Liver (tissue), 9 donors: ENCODE data around the gene PCDH15. TPM values are rescaled to one million over a fixed set of nuclear protein-coding genes. Genes with fewer than 3 reads are reported as not detected.

Source experiments
- DNase-seq: peaks from one replicate; pipeline ENCODE4 v3.0.0-alpha.2; 2017; ENCODE audit warnings: low spot score
- H3K27ac ChIP-seq, 2 donors: one replicate each; pipeline ENCODE4 v1.7.0; 2013; ENCODE audit warnings: inconsistent platforms in 2 of 2, low read length in 2 of 2, control low read depth in 1 of 2, low read depth in 1 of 2, mild to moderate bottlenecking in 1 of 2
- H3K27me3 ChIP-seq, 4 donors: one replicate each; pipeline versions ENCODE4 v1.6.1 to v1.7.0; 2013; ENCODE audit warnings: low read length in 3 of 4, inconsistent platforms in 1 of 4, mild to moderate bottlenecking in 1 of 4, moderate library complexity in 1 of 4; ENCODE audit not compliant: control insufficient read depth in 4 of 4, insufficient read depth in 4 of 4
- H3K36me3 ChIP-seq, 4 donors: one replicate each; pipeline versions ENCODE4 v1.6.1 to v1.7.0; 2013; ENCODE audit warnings: low read length in 3 of 4, mild to moderate bottlenecking in 3 of 4, low read depth in 1 of 4, moderate library complexity in 1 of 4; ENCODE audit not compliant: control insufficient read depth in 4 of 4, insufficient read depth in 3 of 4
- H3K4me1 ChIP-seq, 4 donors: one replicate each; pipeline versions ENCODE4 v1.6.1 to v1.7.0; 2013; ENCODE audit warnings: low read length in 3 of 4, mild to moderate bottlenecking in 3 of 4, moderate library complexity in 1 of 4; ENCODE audit not compliant: control insufficient read depth in 4 of 4, insufficient read depth in 4 of 4
- H3K4me3 ChIP-seq, 3 donors: one replicate each; pipeline versions ENCODE4 v1.6.1 to v1.7.0; 2013; ENCODE audit warnings: low read length in 3 of 3, control low read depth in 1 of 3, low read depth in 1 of 3, mild to moderate bottlenecking in 1 of 3
- H3K9ac ChIP-seq, 2 donors: one replicate each; pipeline ENCODE4 v1.7.0; 2013; ENCODE audit warnings: low read length in 2 of 2, mild to moderate bottlenecking in 2 of 2, moderate library complexity in 2 of 2, control low read depth in 1 of 2, low read depth in 1 of 2
- H3K9me3 ChIP-seq, 4 donors: one replicate each; pipeline versions ENCODE4 v1.6.1 to v1.7.0; 2013; ENCODE audit warnings: low read length in 3 of 4; ENCODE audit not compliant: control insufficient read depth in 4 of 4
- EGR1 ChIP-seq, 2 donors: IDR thresholded peaks; 2 replicates each; pipeline ENCODE4 v1.6.1; 2016 to 2018; ENCODE audit warnings: antibody characterized with exemption in 2 of 2, low read depth in 2 of 2
- FOXA1 ChIP-seq: IDR thresholded peaks from 2 replicates; pipeline ENCODE4 v1.6.1; 2016; ENCODE audit warnings: antibody characterized with exemption
- FOXA2 ChIP-seq: IDR thresholded peaks from 2 replicates; pipeline ENCODE4 v1.6.1; 2016; ENCODE audit warnings: antibody characterized with exemption
- GABPA ChIP-seq, 2 donors: IDR thresholded peaks in 1 of 2; conservative IDR thresholded peaks in 1 of 2; 2 replicates each; pipeline ENCODE4 v1.6.1; 2016; ENCODE audit warnings: antibody characterized with exemption in 2 of 2, mild to moderate bottlenecking in 1 of 2, moderate library complexity in 1 of 2
- HNF4G ChIP-seq: IDR thresholded peaks from 2 replicates; pipeline ENCODE4 v1.6.1; 2016; ENCODE audit warnings: antibody characterized with exemption
- JUND ChIP-seq, 2 donors: IDR thresholded peaks; 2 replicates each; pipeline ENCODE4 v1.6.1; 2016; ENCODE audit warnings: antibody characterized with exemption in 2 of 2
- MAX ChIP-seq: IDR thresholded peaks from 2 replicates; pipeline ENCODE4 v1.6.1; 2016; ENCODE audit warnings: antibody characterized with exemption
- NR2F2 ChIP-seq: IDR thresholded peaks from 2 replicates; pipeline ENCODE4 v1.6.1; 2016; ENCODE audit warnings: antibody characterized with exemption
- RAD21 ChIP-seq, 2 donors: IDR thresholded peaks; 2 replicates each; pipeline ENCODE4 v1.6.1; 2016; ENCODE audit warnings: antibody characterized with exemption in 2 of 2, mild to moderate bottlenecking in 2 of 2
- TAF1 ChIP-seq: conservative IDR thresholded peaks from 2 replicates; pipeline ENCODE4 v1.6.1; 2016; ENCODE audit warnings: antibody characterized with exemption, mild to moderate bottlenecking
- ZBTB33 ChIP-seq: IDR thresholded peaks from 2 replicates; pipeline ENCODE4 v1.6.1; 2016; ENCODE audit warnings: antibody characterized with exemption
- WGBS: extraction: QIAGEN DNeasy Blood & Tissue Kit; methylation state at CpG from one replicate; pipeline ENCODE4 v1.1.7; 2013; 5-methylcytosine and 5-hydroxymethylcytosine counted together
- polyA plus RNA-seq, 2 donors: library from polyadenylated mRNA; stranded (reverse) in 1 of 2; unstranded in 1 of 2; fragments of 200-250 nt in 1 of 2; fragments of >200 nt in 1 of 2; fragmentation: Nextera tagmentation in 1 of 2; extraction: Ambion mirVana in 1 of 2; gene quantifications; one replicate each; pipeline versions ENCODE4 v1.2.1 to v1.2.3, GENCODE V29; 2013 to 2015
- total RNA-seq, 2 donors: library from RNA; depleted of rRNA; stranded (reverse); fragments of >200 nt; gene quantifications; one replicate each; pipeline ENCODE4 v1.2.3, GENCODE V29; 2014
- TF ChIP-seq, protein P1 (sequence below): fragments of 150-350 bp; IDR thresholded peaks from 2 replicates; pipeline ENCODE4 v1.5.1; 2017; ENCODE audit warnings: improper control_type of control experiment, low read depth, low read length; ENCODE audit not compliant: missing input control
- TF ChIP-seq, protein P2 (sequence below): IDR thresholded peaks from 2 replicates; pipeline ENCODE4 v1.6.1; 2016; ENCODE audit warnings: antibody characterized with exemption
- TF ChIP-seq, protein P3 (sequence below): IDR thresholded peaks from 2 replicates; pipeline ENCODE4 v1.6.1; 2016; ENCODE audit warnings: antibody characterized with exemption, mild to moderate bottlenecking
- donor health status: healthy.
- donor health status: healthy.
- donor health status: healthy.
- donor health status: healthy.
- donor health status: healthy.

PCDH15 gene
- total and polyA plus RNA-seq, 4 donors: 0.05 TPM; not detected in 3

- TF ChIP-seq, protein P1, sequence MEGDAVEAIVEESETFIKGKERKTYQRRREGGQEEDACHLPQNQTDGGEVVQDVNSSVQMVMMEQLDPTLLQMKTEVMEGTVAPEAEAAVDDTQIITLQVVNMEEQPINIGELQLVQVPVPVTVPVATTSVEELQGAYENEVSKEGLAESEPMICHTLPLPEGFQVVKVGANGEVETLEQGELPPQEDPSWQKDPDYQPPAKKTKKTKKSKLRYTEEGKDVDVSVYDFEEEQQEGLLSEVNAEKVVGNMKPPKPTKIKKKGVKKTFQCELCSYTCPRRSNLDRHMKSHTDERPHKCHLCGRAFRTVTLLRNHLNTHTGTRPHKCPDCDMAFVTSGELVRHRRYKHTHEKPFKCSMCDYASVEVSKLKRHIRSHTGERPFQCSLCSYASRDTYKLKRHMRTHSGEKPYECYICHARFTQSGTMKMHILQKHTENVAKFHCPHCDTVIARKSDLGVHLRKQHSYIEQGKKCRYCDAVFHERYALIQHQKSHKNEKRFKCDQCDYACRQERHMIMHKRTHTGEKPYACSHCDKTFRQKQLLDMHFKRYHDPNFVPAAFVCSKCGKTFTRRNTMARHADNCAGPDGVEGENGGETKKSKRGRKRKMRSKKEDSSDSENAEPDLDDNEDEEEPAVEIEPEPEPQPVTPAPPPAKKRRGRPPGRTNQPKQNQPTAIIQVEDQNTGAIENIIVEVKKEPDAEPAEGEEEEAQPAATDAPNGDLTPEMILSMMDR: no peak
- TF ChIP-seq TAF1: no peak
These were observed 331.3 kb downstream of the PCDH15 start (continued) for GRCh38 chr10:54469587-54470323.

- Histone ChIP-seq H3K9ac (no peak overlapping the region), H3K4me3 (no peak overlapping the region), H3K36me3 (no peaks in the 10 kb centered on the region), H3K27ac (no peak overlapping the region), H3K9me3 (peaks cover 0 to 4% (median 0%) of the 10 kb centered on the region in 4 donors), H3K4me1 (no peaks in the 10 kb centered on the region), H3K27me3 (no peaks in the 10 kb centered on the region)
- WGBS: 87% methylated on average over 1 of the region's 1 CpG
- no peak for DNase-seq
- TF ChIP-seq HNF4G (no peak), NR2F2 (no peak), JUND (IDR thresholded peaks at IDR 0.05) (no peak), TAF1 (no peak), RAD21 (IDR thresholded peaks at IDR 0.05) (no peak)
- TF ChIP-seq, protein P2, sequence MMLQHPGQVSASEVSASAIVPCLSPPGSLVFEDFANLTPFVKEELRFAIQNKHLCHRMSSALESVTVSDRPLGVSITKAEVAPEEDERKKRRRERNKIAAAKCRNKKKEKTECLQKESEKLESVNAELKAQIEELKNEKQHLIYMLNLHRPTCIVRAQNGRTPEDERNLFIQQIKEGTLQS: no peak
- TF ChIP-seq, protein P1: no peak
- TF ChIP-seq, protein P3, sequence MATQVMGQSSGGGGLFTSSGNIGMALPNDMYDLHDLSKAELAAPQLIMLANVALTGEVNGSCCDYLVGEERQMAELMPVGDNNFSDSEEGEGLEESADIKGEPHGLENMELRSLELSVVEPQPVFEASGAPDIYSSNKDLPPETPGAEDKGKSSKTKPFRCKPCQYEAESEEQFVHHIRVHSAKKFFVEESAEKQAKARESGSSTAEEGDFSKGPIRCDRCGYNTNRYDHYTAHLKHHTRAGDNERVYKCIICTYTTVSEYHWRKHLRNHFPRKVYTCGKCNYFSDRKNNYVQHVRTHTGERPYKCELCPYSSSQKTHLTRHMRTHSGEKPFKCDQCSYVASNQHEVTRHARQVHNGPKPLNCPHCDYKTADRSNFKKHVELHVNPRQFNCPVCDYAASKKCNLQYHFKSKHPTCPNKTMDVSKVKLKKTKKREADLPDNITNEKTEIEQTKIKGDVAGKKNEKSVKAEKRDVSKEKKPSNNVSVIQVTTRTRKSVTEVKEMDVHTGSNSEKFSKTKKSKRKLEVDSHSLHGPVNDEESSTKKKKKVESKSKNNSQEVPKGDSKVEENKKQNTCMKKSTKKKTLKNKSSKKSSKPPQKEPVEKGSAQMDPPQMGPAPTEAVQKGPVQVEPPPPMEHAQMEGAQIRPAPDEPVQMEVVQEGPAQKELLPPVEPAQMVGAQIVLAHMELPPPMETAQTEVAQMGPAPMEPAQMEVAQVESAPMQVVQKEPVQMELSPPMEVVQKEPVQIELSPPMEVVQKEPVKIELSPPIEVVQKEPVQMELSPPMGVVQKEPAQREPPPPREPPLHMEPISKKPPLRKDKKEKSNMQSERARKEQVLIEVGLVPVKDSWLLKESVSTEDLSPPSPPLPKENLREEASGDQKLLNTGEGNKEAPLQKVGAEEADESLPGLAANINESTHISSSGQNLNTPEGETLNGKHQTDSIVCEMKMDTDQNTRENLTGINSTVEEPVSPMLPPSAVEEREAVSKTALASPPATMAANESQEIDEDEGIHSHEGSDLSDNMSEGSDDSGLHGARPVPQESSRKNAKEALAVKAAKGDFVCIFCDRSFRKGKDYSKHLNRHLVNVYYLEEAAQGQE: no peak
These were observed 346.8 kb downstream of the PCDH15 start for GRCh38 chr10:54454271-54454670.

DNA sequence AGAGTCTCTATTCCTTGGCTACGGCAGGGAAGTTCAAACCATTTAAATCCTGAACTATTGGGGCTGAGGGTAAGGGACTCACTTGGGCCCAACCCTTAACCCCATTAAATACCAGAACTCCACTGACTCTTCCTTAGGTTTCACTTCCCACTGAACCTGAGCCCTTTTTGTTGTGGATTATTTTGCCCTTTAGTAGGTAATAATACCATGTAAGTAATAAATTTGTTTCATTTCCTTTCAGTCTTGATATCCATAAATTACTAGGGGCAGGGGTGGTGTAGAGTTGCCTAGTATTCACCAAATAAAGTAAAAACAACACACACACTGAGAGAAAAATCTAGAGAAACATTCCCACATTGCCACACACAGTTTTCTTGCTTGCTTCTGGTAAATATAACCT, 352.0 kb downstream of the PCDH15 start:
- H3K9ac ChIP-seq: no peak overlapping the region
- no peak overlapping the region for H3K4me3 ChIP-seq
- 86% methylated on average over 1 of the region's 1 CpG for WGBS
- no peaks in the 10 kb centered on the region for H3K27me3 ChIP-seq
- H3K9me3 ChIP-seq: no peaks in the 10 kb centered on the region
- H3K4me1 ChIP-seq: no peaks in the 10 kb centered on the region
- no peaks in the 10 kb centered on the region for H3K36me3 ChIP-seq
- no peak for TF ChIP-seq HNF4G
- TF ChIP-seq, protein P2: no peak
- no peak for TF ChIP-seq FOXA1
- TF ChIP-seq EGR1 (IDR thresholded peaks at IDR 0.05; ENCODE audit: low read depth in 2 of 2): no peak
- TF ChIP-seq ZBTB33: no peak
- TF ChIP-seq MAX: no peak
- TF ChIP-seq FOXA2: no peak
- TF ChIP-seq NR2F2: no peak
- no peak for TF ChIP-seq GABPA (IDR thresholded peaks at IDR 0.05 in 1 of 2, conservative IDR thresholded peaks at IDR 0.05 in 1 of 2)
- no peak overlapping the region for H3K27ac ChIP-seq
- no peak for DNase-seq
